Measurements from ENCODE around the gene TTC39B. TPM values are rescaled to one million over a fixed set of nuclear protein-coding genes. Genes with fewer than 3 reads are reported as not detected.
"Not testable (repeated sequence)": the region's sequence is repeated elsewhere in the genome, so short reads cannot be mapped to it uniquely, and the experiment has no call there.

Gene TTC39B
- total and polyA plus RNA-seq, 4 donors = 1.8 to 11.7 (median 2.8) TPM

- not testable (repeated sequence) for H3K9ac ChIP-seq (ENCODE audit: low read depth in 1 of 2, low read length in 2 of 2); H3K27me3 ChIP-seq (ENCODE audit: control insufficient read depth in 4 of 4, insufficient read depth in 4 of 4, low read length in 3 of 4); DNase-seq (ENCODE audit: low spot score); H3K27ac ChIP-seq (ENCODE audit: low read depth in 1 of 2, low read length in 2 of 2); H3K4me1 ChIP-seq (ENCODE audit: control insufficient read depth in 4 of 4, insufficient read depth in 4 of 4, low read length in 3 of 4); H3K4me3 ChIP-seq (ENCODE audit: low read depth in 1 of 3, low read length in 3 of 3); H3K36me3 ChIP-seq (ENCODE audit: control insufficient read depth in 4 of 4, insufficient read depth in 3 of 4, low read depth in 1 of 4, low read length in 3 of 4); H3K9me3 ChIP-seq (ENCODE audit: control insufficient read depth in 4 of 4, low read length in 3 of 4)
- TF ChIP-seq HNF4A (conservative IDR thresholded peaks at IDR 0.05) = peak; percentile 50 to 54
- TF ChIP-seq SP1 (IDR thresholded peaks at IDR 0.05) = peak; percentile 52
- TF ChIP-seq RXRA (IDR thresholded peaks at IDR 0.05) = peak; percentile 43
- 48% methylated on average over 3 of the region's 3 CpGs for WGBS
These were observed 15.7 kb upstream of the TTC39B start for GRCh38 chr9:15322695-15323094.

- H3K27me3 ChIP-seq (ENCODE audit: control insufficient read depth in 4 of 4, insufficient read depth in 4 of 4, low read length in 3 of 4); H3K4me3 ChIP-seq (ENCODE audit: low read depth in 1 of 3, low read length in 3 of 3); DNase-seq (ENCODE audit: low spot score); H3K9me3 ChIP-seq (ENCODE audit: control insufficient read depth in 4 of 4, low read length in 3 of 4); H3K27ac ChIP-seq (ENCODE audit: low read depth in 1 of 2, low read length in 2 of 2); H3K9ac ChIP-seq (ENCODE audit: low read depth in 1 of 2, low read length in 2 of 2); H3K4me1 ChIP-seq (ENCODE audit: control insufficient read depth in 4 of 4, insufficient read depth in 4 of 4, low read length in 3 of 4); H3K36me3 ChIP-seq (ENCODE audit: control insufficient read depth in 4 of 4, insufficient read depth in 3 of 4, low read depth in 1 of 4, low read length in 3 of 4): not testable (repeated sequence)
- 94% methylated on average over 9 of the region's 9 CpGs for WGBS
These were observed 12.6 kb upstream of the TTC39B start for GRCh38 chr9:15319661-15320060.

GRCh38 chr9:15317836-15318235 is 10.8 kb upstream of the TTC39B start:
- no peak overlapping the region for H3K27ac ChIP-seq (ENCODE audit: low read depth in 1 of 2, low read length in 2 of 2)
- H3K4me1 ChIP-seq (ENCODE audit: control insufficient read depth in 4 of 4, insufficient read depth in 4 of 4, low read length in 3 of 4) = peaks cover under 1 to 2% (median under 1%) of the 10 kb centered on the region in 4 donors
- H3K9me3 ChIP-seq (ENCODE audit: control insufficient read depth in 4 of 4, low read length in 3 of 4) = no peaks in the 10 kb centered on the region
- 81% methylated on average over 4 of the region's 4 CpGs for WGBS
- no peak overlapping the region for H3K4me3 ChIP-seq (ENCODE audit: low read depth in 1 of 3, low read length in 3 of 3)
- no peak for DNase-seq (ENCODE audit: low spot score)
- H3K36me3 ChIP-seq (ENCODE audit: control insufficient read depth in 4 of 4, insufficient read depth in 3 of 4, low read depth in 1 of 4, low read length in 3 of 4) = no peaks in the 10 kb centered on the region
- H3K27me3 ChIP-seq (ENCODE audit: control insufficient read depth in 4 of 4, insufficient read depth in 4 of 4, low read length in 3 of 4) = no peaks in the 10 kb centered on the region
- TF ChIP-seq NR2F2 (IDR thresholded peaks at IDR 0.05) (no peak), ATF3 (IDR thresholded peaks at IDR 0.05) (no peak)
- H3K9ac ChIP-seq (ENCODE audit: low read depth in 1 of 2, low read length in 2 of 2) = no peak overlapping the region

GRCh38 chr9:15311607-15312006 is 4.6 kb upstream of the TTC39B start:
- DNase-seq (ENCODE audit: low spot score) = no peak
- H3K27me3 ChIP-seq (ENCODE audit: control insufficient read depth in 4 of 4, insufficient read depth in 4 of 4, low read length in 3 of 4) = no peaks in the 10 kb centered on the region
- peaks cover 0 to 5% (median 2%) of the 10 kb centered on the region in 4 donors for H3K4me1 ChIP-seq (ENCODE audit: control insufficient read depth in 4 of 4, insufficient read depth in 4 of 4, low read length in 3 of 4)
- peak in 1 of 2 donors; percentile 54 for TF ChIP-seq RAD21 (IDR thresholded peaks at IDR 0.05)
- no peak for TF ChIP-seq FOXA2 (IDR thresholded peaks at IDR 0.05)
- WGBS = 86% methylated on average over 1 of the region's 1 CpG
- H3K9ac ChIP-seq (ENCODE audit: low read depth in 1 of 2, low read length in 2 of 2) = no peak overlapping the region
- no peak overlapping the region for H3K27ac ChIP-seq (ENCODE audit: low read depth in 1 of 2, low read length in 2 of 2)
- no peaks in the 10 kb centered on the region for H3K36me3 ChIP-seq (ENCODE audit: control insufficient read depth in 4 of 4, insufficient read depth in 3 of 4, low read depth in 1 of 4, low read length in 3 of 4)
- H3K9me3 ChIP-seq (ENCODE audit: control insufficient read depth in 4 of 4, low read length in 3 of 4) = no peaks in the 10 kb centered on the region
- H3K4me3 ChIP-seq (ENCODE audit: low read depth in 1 of 3, low read length in 3 of 3) = no peak overlapping the region

GRCh38 chr9:15310107-15310850 is 3.3 kb upstream of the TTC39B start:
- DNase-seq (ENCODE audit: low spot score) = no peak
- no peak overlapping the region for H3K4me3 ChIP-seq (ENCODE audit: low read depth in 1 of 3, low read length in 3 of 3)
- H3K9me3 ChIP-seq (ENCODE audit: control insufficient read depth in 4 of 4, low read length in 3 of 4) = no peaks in the 10 kb centered on the region
- WGBS = 77% methylated on average over 6 of the region's 6 CpGs
- H3K4me1 ChIP-seq (ENCODE audit: control insufficient read depth in 4 of 4, insufficient read depth in 4 of 4, low read length in 3 of 4) = peaks cover 0 to 17% (median 9%) of the 10 kb centered on the region in 4 donors
- no peak overlapping the region for H3K9ac ChIP-seq (ENCODE audit: low read depth in 1 of 2, low read length in 2 of 2)
- H3K27ac ChIP-seq (ENCODE audit: low read depth in 1 of 2, low read length in 2 of 2) = no peak overlapping the region
- TF ChIP-seq TAF1 (conservative IDR thresholded peaks at IDR 0.05) (no peak), CTCF (IDR thresholded peaks at IDR 0.05; ENCODE audit: low read depth, low read length, missing input control) (no peak), RAD21 (IDR thresholded peaks at IDR 0.05) (no peak), ATF3 (IDR thresholded peaks at IDR 0.05) (no peak), NR2F2 (IDR thresholded peaks at IDR 0.05) (no peak), YY1 (IDR thresholded peaks at IDR 0.05) (no peak), FOXA1 (IDR thresholded peaks at IDR 0.05) (no peak), ZBTB33 (IDR thresholded peaks at IDR 0.05) (no peak)
- no peaks in the 10 kb centered on the region for H3K27me3 ChIP-seq (ENCODE audit: control insufficient read depth in 4 of 4, insufficient read depth in 4 of 4, low read length in 3 of 4)
- H3K36me3 ChIP-seq (ENCODE audit: control insufficient read depth in 4 of 4, insufficient read depth in 3 of 4, low read depth in 1 of 4, low read length in 3 of 4) = no peaks in the 10 kb centered on the region
